GM18873 (cell line): ENCODE data around the gene CELF4.

Experiments
- ATAC-seq: cut with Tn5 transposase; IDR thresholded peaks from one replicate; pipeline ENCODE4 v1.9.1; 2021; ENCODE audit warnings: mild to moderate bottlenecking, moderate library complexity, moderate number of reproducible peaks; ENCODE audit not compliant: unreplicated experiment, low FRiP score

Gene CELF4

GRCh38 chr18:37532917-37533316 is 32.7 kb downstream of the CELF4 start:
- ATAC-seq = no peak

DNA sequence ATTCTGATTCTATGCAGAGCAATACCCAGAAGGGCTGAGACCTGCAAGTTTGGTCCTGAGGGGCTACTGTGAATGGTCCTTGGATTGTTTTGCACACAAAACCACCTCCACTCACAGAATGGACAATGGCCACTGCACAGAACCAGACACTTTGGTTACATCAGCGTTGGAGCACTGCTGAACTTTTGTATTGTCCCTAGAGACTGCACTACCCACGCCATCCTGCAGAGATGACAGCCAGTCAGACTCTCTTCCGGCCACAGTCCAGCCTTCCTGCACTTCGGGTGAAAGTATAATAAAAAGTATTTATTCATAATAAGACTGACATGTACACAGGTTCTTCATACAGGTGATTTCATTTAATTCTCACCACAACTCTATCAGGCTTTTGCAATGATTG is 35.7 kb downstream of the CELF4 start:
- ATAC-seq = peak; percentile 83

DNA sequence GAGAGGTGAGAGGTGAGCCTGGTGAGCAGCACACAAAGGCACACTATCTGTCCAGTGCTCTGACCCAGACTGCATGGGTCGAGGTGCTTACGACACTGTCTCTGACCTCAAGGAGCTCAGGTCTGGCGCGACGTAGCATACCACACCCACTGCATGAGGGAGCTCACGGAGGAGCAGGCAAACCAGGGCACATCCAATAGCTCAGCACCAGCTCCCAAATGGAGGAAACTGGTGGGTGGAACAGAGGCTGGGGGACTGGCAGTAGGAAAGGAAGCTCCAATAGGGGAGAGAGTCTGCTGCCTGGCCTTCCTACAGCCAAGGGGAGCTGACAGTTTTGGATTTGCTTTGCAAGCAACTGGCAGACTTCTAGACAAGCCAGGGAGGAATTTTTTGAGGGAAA is 36.3 kb downstream of the CELF4 start:
- ATAC-seq = no peak

- ATAC-seq = no peak
These were observed 38.2 kb downstream of the CELF4 start for GRCh38 chr18:37527395-37527794.

GRCh38 chr18:37525262-37525585 is 40.4 kb downstream of the CELF4 start:
- ATAC-seq = no peak

DNA sequence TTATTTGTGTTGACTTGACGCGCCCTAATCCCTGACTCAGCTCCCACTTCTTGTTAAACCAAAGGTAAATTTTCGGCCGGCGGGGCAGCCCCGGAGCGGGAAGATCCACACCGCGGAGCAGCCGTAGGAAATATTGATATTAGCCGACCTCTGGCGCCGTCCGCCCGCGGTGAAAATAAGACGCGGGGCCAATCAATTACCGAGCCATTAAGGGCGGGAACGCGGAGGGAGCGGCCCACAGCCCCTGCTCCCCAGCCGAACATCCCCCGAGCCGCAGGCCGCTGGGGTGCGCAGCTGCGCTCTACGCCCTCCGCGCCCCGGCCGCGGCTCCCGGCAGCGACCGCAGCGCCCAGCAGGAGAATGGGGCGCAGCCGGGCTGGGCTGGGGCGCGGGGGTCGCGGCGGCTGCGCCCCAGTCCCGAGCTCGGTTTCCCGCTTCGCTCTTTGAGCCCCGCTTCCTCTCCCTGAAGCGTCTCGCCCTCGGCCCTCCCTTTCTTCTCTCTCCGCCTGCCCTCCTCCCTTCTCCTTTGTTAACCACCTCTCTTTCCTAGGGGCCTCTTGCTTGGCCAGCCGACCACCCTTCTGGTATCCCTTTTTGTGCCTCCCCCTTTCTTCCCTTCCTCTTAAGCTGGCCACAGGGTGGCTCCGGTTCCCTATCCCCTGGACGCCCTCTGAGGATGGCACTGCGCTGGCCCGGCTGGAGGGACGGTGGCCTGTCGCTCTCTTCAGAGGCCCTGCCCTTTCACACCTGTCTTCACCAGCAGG is 40.9 kb downstream of the CELF4 start:
- no peak for ATAC-seq

DNA sequence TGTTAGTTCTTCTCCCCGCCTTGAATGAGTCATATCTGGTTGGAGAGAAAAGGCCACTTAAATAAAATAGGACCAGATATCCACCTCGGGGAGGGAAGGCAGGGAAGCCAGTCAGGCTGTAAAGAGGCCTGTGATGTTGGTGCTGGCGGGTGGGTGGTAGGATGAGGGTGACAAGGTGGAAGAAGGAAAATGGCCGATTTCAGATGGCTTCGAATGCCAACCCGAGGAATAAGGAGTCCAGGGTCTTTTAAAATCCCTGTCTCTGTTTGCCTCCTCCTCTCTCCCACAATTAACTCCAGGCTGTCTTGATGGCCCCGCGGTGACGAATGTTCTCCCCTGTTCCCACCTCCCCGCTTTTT is 41.5 kb downstream of the CELF4 start:
- ATAC-seq = no peak

- no peak for ATAC-seq
These were observed 43.8 kb downstream of the CELF4 start for GRCh38 chr18:37521510-37522465.

DNA sequence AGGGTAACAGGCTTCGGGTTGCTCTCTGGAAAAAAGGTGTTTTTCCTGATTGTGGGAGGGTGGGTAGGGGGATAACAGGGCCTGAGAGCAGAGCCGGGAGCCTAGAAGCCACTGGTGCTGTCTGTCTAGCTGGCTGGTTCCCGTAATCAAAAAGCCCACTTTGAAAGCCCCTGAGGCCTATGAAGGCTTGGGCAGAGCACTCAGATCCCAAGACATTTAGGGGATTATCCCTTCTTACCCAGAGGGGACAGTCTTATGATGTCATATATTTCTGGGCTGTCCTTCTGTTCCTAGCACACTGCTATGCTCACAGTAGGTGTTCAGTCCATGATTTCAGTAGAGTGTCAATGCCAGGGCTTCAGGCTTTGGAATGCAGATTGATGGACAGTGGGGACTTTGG is 45.1 kb downstream of the CELF4 start:
- no peak for ATAC-seq

DNA sequence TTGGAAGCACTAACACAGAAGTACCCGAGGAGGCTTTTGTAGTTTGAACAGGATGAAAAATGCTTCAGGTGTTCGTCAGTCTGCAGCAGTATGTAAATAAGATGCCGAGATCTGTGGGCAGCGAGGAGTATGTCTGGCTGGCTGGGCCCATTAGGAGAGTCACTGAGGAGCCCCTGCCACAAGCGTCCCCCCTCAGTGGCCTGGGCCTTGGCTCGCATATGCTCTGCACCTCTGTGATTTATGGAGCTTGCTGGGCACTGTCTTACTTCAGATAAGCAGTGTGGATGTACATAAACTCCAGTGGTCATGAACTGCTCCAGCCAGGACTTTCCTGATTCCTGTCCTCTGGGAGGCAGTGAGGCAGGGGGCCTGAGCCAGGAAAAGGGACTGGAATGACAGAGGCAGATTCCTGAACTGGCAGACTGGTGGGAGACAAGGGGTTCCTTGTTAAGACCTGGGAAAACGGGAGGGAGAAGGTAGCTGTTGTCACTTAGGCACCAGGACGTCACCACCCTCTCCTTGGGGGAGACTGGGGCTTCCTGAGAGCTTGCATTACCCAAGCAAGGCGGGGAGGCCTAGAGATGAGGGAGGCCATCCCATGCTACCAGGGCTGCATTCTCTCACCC is 46.0 kb downstream of the CELF4 start:
- ATAC-seq = no peak

- no peak for ATAC-seq
These were observed 49.2 kb downstream of the CELF4 start for GRCh38 chr18:37516361-37516853.

- ATAC-seq = no peak
These were observed 50.6 kb downstream of the CELF4 start for GRCh38 chr18:37514953-37515352.

DNA sequence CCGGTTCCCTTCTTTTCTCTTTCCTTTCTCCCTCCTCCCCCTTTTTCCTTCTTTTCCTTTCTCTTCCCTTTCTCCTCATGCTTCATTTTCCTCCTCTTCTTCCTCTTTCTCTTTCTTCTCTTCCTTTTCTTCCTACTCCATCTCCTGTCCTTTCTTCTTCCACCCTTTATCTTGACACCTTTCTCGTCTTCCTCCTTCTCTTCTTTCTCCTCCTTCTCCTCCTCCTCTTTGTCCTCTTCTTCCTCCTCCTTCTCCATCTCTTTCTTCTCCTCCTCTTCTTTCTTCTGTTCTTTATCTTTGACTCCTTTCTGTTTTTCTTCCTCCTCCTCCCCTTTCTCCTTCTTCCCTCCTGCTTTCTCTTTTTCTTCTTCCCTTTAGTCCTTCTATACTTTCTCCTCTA is 53.2 kb downstream of the CELF4 start:
- ATAC-seq = no peak

DNA sequence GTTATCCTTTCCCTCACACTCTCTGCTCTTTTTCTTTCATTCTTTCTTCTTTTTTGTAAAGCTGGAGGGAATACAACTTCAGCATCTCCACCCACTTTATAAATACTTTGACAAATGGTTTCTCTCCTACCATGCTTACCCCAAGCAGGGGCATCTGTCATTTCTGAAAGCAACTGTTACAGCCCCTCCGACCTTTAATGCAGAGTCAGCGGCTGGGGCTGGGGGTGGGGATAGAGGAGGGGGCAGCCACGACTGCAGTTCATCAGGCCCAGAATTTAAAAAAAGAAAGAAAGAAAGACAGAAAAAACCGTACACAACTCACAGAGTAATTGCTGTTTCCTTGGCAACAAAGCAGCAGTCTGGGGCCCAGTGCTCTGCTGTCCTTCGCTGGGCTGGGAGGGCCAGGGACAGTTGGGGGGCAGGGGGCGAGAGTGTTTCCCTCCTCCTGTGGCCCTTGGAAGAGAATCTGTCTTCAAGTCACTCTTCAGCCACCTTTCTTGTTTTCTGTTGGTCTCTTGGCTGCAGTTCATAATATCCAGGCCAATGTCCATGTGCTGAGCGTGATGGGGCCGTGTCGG is 53.8 kb downstream of the CELF4 start:
- ATAC-seq = no peak

DNA sequence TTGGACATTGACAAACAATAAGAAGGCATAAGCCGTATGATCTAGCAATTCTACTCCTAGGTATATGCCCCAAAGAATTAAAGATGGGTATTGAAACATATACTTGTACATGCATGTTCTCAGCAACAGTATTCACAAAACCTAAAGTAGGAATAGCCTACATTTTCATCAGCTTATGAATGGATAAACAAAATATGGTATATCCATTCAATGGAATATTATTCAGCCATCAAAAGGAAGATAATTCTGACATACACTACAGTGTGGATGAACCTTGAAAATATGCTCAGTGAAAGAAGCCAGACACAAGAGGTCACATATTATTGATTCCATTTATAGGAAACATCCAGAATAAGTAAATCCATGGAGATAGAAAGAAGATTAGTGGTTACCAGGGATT is 56.0 kb downstream of the CELF4 start:
- ATAC-seq = no peak

- ATAC-seq = no peak
These were observed 57.4 kb downstream of the CELF4 start for GRCh38 chr18:37508207-37508606.

GRCh38 chr18:37507239-37507638 is 58.4 kb downstream of the CELF4 start:
- ATAC-seq = no peak

DNA sequence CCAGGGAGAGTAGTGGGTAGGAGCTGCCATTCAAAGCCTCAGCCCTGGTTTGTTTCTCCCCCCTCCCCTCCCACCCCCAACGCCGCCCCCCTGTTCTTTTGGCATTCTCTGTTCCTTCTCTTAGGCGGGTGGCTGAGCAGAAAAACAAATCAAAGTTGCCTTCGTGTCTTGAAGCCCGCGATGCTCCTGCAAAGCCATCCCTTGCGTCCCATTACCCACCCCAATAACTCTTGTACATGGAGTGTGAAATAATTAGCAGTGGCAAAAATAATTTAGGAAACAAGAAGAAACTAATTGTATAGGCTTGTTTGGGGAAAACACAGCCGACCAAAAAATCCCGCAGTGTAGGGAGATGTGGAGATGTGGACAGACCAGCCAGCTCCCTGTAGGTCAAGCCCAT is 59.6 kb downstream of the CELF4 start:
- no peak for ATAC-seq

- no peak for ATAC-seq
These were observed 60.3 kb downstream of the CELF4 start for GRCh38 chr18:37505321-37505720.

- no peak for ATAC-seq
These were observed 63.0 kb downstream of the CELF4 start for GRCh38 chr18:37502601-37503000.

- ATAC-seq = no peak
These were observed 63.6 kb downstream of the CELF4 start for GRCh38 chr18:37502036-37502435.
